CD4-positive, alpha-beta T cell treated with Interleukin-6 at 100 ng/mL for 8 hours (primary cell): ENCODE measurements around the gene CENPP.

Experiments used
- DNase-seq: peaks from one replicate; pipeline ENCODE4 v3.0.0-alpha.2; 2020; ENCODE audit warnings: mixed read lengths, low spot score

The CENPP gene

GRCh38 chr9:92599938-92600461, 274.2 kb downstream of the CENPP start:
- DNase-seq: no peak

GRCh38 chr9:92600462-92601261, 274.9 kb downstream of the CENPP start:
- DNase-seq: no peak

- DNase-seq: no peak
These were observed 275.7 kb downstream of the CENPP start for GRCh38 chr9:92601451-92601850.

GRCh38 chr9:92602413-92602812, 276.7 kb downstream of the CENPP start:
- no peak for DNase-seq

GRCh38 chr9:92603100-92603499, 277.3 kb downstream of the CENPP start:
- no peak for DNase-seq

- no peak for DNase-seq
These were observed 278.2 kb downstream of the CENPP start for GRCh38 chr9:92603990-92604389.

- no peak for DNase-seq
These were observed 279.5 kb downstream of the CENPP start for GRCh38 chr9:92605224-92605623.

GRCh38 chr9:92607088-92607487, 281.3 kb downstream of the CENPP start:
- no peak for DNase-seq

GRCh38 chr9:92607773-92608172, 282.0 kb downstream of the CENPP start:
- DNase-seq: no peak

GRCh38 chr9:92608241-92608908, 282.6 kb downstream of the CENPP start:
- no peak for DNase-seq

GRCh38 chr9:92608909-92609445, 283.2 kb downstream of the CENPP start:
- no peak for DNase-seq

GRCh38 chr9:92610470-92611420, 285.0 kb downstream of the CENPP start:
- DNase-seq: no peak

- DNase-seq: no peak
These were observed 286.0 kb downstream of the CENPP start for GRCh38 chr9:92611621-92612285.

GRCh38 chr9:92612292-92612691, 286.5 kb downstream of the CENPP start:
- DNase-seq: no peak

- DNase-seq: no peak
These were observed 287.1 kb downstream of the CENPP start for GRCh38 chr9:92612816-92613215.

GRCh38 chr9:92613268-92614122, 287.7 kb downstream of the CENPP start:
- no peak for DNase-seq

GRCh38 chr9:92614123-92614510, 288.4 kb downstream of the CENPP start:
- no peak for DNase-seq

GRCh38 chr9:92614763-92615461, 289.2 kb downstream of the CENPP start:
- DNase-seq: no peak

- DNase-seq: no peak
These were observed 290.0 kb downstream of the CENPP start for GRCh38 chr9:92615790-92616189.

- DNase-seq: no peak
These were observed 290.5 kb downstream of the CENPP start for GRCh38 chr9:92616199-92616641.
